GM10248 (cell line): ENCODE data around the gene ROBO1.

Experiments
- CTCF ChIA-PET: fragments of 300-600 bp; sonication (Branson Sonifier 250); formaldehyde crosslinking; extraction: SDS; loops from one replicate; lab custom pipeline; 2021; ENCODE audit warnings: antibody characterized with exemption; lab: Yijun Ruan, JAX
- POLR2A ChIA-PET: fragments of 350-650 bp; sonication (Branson Sonifier 250); formaldehyde crosslinking; extraction: SDS; loops from one replicate; lab custom pipeline; 2020; ENCODE audit warnings: antibody characterized with exemption; lab: Yijun Ruan, JAX
- DNase-seq: peaks from one replicate; pipeline ENCODE4 v3.0.0; 2012; ENCODE audit errors: extremely low spot score
- CTCF ChIP-seq: IDR thresholded peaks from 2 replicates; pipeline ENCODE4 v1.5.1; 2012; ENCODE audit warnings: mild to moderate bottlenecking, low read depth; ENCODE audit errors: extremely low read depth, missing control alignments, control extremely low read depth

ROBO1 gene

DNA sequence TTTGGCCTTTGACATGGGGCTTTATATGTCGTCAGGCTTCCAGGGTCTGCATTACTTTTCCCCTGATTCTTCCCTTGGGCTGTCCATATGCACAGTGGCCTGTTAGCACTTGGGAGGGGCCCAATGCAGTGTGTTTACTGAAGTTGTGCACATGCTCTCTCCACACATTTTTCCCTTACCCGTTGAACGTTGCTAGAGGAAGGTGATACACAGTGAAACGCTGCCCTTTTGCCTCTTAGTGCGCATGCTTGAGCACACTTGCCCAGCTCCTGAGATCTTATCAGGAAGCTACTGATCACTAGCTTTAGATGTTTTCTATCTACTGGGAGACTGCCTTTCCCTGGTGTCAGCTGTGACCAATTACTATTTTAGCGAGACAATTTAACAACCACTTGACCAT, 1198.0 kb downstream of the ROBO1 start:
- TF ChIP-seq CTCF, result no peak
- ChIA-PET POLR2A (no interaction called here), CTCF (no interaction called here)
- DNase-seq, result no peak

DNA sequence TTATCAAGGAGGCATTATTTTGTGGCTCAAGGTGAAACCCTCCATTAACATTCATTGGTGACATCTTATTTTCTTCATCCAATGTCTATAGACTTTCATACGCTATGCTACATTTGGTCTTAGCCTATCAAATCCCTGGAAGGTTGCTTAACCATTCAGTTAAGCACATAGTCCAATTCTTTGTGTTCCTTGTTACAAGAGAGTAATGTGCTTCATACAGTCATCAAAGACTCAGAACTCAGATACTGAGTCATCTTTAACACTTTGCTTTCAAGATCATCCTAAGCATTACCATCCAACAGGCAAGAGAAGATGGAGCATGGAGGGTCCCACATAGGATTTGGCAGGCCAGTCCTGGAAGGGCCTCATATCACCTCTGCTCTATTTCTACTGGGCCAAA, 1202.1 kb downstream of the ROBO1 start:
- no peak for DNase-seq
- no peak for TF ChIP-seq CTCF

DNA sequence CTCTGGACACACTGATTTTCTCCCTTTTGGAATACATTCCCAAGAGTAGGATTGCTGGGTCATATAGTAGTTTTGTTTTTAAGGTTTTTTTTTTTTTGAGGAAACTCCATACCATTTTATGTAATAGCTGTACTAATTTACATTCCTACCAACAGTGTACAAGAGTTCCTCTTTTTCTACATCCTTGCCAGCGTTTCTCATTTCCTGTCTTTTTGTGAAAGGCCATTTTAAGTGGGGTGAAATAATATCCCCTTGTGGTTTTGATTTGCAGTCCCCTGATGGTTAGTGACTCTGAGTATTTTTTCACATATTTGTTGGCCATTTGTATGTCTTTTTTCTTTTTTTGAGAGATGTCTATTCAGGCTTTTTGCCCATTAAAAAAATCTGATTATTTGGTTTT, 1205.5 kb downstream of the ROBO1 start:
- POLR2A ChIA-PET, result no interaction called here
- CTCF ChIA-PET, result no interaction called here
- no peak for TF ChIP-seq CTCF
- DNase-seq, result no peak

More for the DNA sequence above, 1202.1 kb downstream of the ROBO1 start:
- POLR2A ChIA-PET, result no interaction called here
- CTCF ChIA-PET, result no interaction called here
